CD4-positive, alpha-beta T cell treated with Interleukin-6 at 100 ng/mL for 8 hours (primary cell): Measurements from ENCODE around the gene PDLIM5.

ENCODE experiments used
- DNase-seq: peaks from one replicate; pipeline ENCODE4 v3.0.0-alpha.2; 2020; ENCODE audit warnings: mixed read lengths, low spot score

PDLIM5 gene

GRCh38 chr4:94559351-94559806 is 107.6 kb downstream of the PDLIM5 start:
- DNase-seq: no peak

GRCh38 chr4:94561249-94562024 is 109.7 kb downstream of the PDLIM5 start:
- no peak for DNase-seq

- DNase-seq: no peak
Observed at GRCh38 chr4:94562285-94562684, 110.5 kb downstream of the PDLIM5 start.

GRCh38 chr4:94564252-94564651 is 112.5 kb downstream of the PDLIM5 start:
- DNase-seq: no peak

GRCh38 chr4:94566420-94566819 is 114.7 kb downstream of the PDLIM5 start:
- no peak for DNase-seq

- no peak for DNase-seq
Observed at GRCh38 chr4:94567811-94568210, 116.1 kb downstream of the PDLIM5 start.

GRCh38 chr4:94570558-94570957 is 118.8 kb downstream of the PDLIM5 start:
- DNase-seq: no peak

GRCh38 chr4:94571298-94571697 is 119.6 kb downstream of the PDLIM5 start:
- DNase-seq: no peak

- no peak for DNase-seq
Observed at GRCh38 chr4:94571715-94572114, 120.0 kb downstream of the PDLIM5 start.

GRCh38 chr4:94574050-94574449 is 122.3 kb downstream of the PDLIM5 start:
- DNase-seq: no peak

GRCh38 chr4:94574616-94575015 is 122.9 kb downstream of the PDLIM5 start:
- DNase-seq: no peak

GRCh38 chr4:94575652-94576051 is 123.9 kb downstream of the PDLIM5 start:
- DNase-seq: no peak

- DNase-seq: no peak
Observed at GRCh38 chr4:94576210-94576609, 124.5 kb downstream of the PDLIM5 start.

- no peak for DNase-seq
Observed at GRCh38 chr4:94577136-94577535, 125.4 kb downstream of the PDLIM5 start.

GRCh38 chr4:94578195-94578594 is 126.5 kb downstream of the PDLIM5 start:
- no peak for DNase-seq

- DNase-seq: no peak
Observed at GRCh38 chr4:94581766-94582165, 130.0 kb downstream of the PDLIM5 start.

- no peak for DNase-seq
Observed at GRCh38 chr4:94582517-94582916, 130.8 kb downstream of the PDLIM5 start.

- no peak for DNase-seq
Observed at GRCh38 chr4:94583914-94584641, 132.3 kb downstream of the PDLIM5 start.

GRCh38 chr4:94588896-94589693 is 137.4 kb downstream of the PDLIM5 start:
- DNase-seq: no peak

- DNase-seq: no peak
Observed at GRCh38 chr4:94590493-94590892, 138.8 kb downstream of the PDLIM5 start.

- no peak for DNase-seq
Observed at GRCh38 chr4:94591289-94591688, 139.5 kb downstream of the PDLIM5 start.

GRCh38 chr4:94595013-94595412 is 143.3 kb downstream of the PDLIM5 start:
- DNase-seq: no peak
